GM10847 (cell line): ENCODE measurements around the gene NSMCE3.

Source experiments
- POLR2A ChIP-seq: IDR thresholded peaks from 2 replicates; pipeline ENCODE4 v1.6.1; 2011; ENCODE audit not compliant: insufficient read length; ENCODE audit errors: extremely low read depth

Gene NSMCE3

DNA sequence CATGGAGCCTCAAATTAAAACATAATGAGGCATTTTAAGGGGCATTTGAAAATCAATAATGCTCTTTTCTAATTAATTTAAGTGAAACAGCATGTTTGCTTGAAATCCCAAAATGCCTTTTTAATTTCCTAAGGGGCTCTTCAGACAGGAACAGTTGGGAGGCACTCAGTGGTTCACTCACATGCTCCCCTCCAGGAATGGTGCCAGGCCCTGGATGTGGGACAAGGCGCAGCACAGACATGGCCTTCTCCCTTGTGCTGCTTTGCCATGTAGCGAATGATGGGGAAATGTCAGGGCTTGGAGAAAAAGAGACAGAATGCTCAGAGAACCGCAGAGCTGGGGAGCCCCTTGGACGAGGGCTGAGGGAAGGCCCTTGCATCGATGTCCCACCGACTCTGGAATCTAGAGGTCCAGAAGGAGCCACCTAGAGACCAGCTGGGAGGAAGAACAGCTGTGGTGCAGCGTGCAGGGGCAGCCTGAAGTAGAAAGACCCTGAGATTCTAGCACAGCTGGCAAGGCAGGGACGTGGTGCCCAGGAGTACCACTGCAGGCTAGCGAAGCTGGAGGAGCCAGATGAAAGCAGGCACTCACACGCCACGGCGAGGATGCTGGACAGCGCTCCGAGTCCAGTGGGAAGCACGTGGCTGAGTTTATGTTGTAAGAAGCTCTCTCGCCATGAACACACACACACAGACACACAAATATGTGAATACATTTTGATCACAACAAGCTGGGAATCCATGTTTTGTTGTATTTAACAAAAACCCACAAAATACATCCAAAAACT is 27.0 kb downstream of the NSMCE3 start:
- TF ChIP-seq POLR2A, result no peak

DNA sequence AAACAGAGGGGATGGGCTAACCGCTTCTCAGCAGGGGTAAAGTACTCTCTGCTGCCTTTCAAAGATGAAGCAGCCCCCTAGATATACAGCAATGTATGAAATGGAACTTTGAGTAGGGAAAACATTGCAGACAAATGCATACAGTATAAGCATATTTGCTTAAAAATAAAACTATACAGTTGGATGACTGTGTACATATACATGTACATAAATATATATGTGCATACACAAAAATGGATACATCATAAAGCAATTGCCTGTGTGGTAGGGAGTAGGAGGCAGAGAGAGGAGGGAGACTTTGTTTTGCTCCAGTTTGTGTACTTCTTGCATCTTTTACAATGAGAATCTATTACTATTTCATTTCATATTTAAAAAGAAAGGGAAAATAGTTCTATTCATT is 28.4 kb downstream of the NSMCE3 start:
- no peak for TF ChIP-seq POLR2A

DNA sequence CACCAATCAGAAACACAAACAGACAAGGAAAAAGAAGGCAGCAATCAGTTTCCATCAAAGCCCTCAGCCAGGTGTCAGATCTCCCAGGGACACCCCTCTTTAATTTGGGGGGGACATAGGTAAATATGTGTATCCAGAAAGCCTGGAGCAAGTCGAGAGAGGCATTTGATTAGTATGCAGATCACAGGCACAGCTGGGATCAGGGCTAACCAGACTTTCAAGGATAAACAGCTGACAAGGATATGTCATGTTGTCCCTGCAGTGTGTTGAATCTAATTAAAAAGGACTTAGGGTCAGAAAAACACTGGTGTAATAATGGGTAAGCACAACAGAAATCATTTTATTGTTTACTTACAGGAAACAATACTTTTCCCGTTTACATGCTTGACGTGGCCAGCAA is 30.2 kb downstream of the NSMCE3 start:
- TF ChIP-seq POLR2A, result no peak

DNA sequence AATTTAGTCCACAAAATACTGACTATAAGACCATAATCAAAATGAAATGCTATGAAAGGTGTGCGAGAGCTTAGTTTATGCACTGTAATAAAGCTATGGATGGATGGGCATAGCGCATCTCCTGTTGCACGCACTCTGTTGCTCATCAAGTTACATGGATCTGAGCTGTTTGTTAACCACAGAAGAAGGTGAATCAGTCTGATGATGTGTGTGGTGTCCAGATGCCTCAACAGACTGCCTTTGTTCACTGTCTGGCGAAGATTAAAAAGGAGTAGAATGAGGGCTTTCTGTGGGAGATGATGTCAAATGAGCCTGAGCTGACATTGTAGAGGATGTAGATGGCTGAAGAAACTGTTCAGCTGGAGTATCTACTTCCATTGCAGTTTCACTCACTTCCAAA is 36.1 kb downstream of the NSMCE3 start:
- no peak for TF ChIP-seq POLR2A

DNA sequence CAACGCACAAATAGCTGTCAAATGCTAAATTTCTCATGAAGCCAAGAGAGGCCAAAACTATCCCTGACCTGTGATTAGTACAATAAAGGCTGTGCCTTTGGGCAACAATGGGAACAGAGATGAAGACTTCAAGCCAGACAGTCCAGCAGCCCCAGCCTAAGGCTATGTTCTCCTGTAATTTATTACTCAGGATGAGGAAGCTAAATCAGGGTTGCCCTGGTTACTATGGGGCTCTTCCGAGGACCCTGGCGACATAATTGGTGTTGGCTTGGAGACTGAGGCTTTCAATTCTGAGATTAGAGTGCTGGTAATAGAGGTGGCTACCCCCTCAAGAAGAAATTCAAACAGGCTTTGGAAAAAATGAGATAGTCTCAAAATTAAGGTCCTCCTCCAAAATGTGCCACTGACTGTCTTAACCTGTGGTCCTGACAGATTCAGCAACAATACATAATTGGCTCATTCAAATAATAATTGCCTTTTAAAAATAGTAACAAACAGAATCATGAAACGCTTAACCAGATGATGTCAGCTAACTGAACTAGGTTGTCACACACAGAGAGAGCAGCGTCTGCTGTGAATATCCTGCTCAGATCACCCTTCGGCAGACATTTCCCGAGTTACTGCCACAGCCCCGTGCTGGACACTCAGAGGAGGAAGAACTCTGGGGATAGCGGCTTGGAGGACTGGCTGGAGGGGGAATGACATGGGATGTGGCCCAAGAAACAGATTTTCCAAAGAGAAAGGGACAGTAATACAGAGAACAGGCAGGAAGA is 43.0 kb downstream of the NSMCE3 start:
- TF ChIP-seq POLR2A, result no peak

DNA sequence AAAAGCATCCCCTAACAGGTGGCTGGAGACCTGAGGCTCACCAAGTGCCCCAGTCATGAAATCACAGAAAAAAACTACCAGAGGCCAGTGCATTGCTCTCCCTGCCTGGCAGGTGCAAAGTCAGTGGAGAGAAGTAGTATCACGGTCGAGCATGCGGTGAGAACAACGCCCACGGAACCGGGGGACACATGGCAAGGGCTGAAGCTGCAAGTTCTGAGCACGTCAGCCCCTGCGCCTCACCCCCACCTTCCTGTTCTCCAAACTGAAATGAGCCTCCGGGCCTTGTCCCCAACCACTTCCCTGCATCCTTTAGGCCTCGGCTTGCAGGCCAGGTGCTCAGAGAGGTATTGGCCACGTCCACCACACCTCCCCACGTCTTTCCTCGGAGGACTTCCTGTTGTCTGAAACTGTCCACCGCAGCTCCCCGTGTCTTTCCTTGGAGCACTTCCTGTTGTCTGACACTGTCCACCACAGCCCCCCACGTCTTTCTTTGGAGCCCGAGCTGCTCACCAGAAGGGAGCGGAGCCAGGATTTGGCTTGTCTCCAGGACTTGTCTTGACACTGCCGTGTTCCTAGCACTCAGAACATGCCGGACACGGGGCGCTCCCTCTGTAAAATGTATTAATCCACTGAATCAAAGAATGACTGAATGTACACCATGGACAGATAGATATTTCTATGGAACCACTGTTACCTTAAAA is 43.9 kb downstream of the NSMCE3 start:
- TF ChIP-seq POLR2A, result no peak

DNA sequence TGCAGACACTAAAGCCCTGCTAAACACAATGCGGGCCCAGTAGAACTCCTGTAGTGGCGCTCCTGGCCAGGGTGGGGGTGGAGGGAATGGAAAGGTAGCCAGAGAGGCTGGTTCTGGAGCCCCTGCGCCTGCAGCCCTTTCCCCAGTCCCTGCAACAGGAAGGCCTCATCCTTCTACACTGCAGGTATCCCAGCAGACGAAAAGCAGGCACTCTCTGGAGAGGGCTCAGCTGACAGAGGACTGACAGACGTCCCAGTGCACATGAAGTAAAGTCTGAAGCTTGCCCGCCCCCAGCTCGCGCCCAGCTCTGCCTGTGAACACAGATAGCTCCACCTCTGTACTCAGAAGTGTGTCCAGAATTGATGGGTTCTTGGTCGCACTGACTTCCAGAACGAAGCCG is 46.0 kb downstream of the NSMCE3 start:
- no peak for TF ChIP-seq POLR2A

DNA sequence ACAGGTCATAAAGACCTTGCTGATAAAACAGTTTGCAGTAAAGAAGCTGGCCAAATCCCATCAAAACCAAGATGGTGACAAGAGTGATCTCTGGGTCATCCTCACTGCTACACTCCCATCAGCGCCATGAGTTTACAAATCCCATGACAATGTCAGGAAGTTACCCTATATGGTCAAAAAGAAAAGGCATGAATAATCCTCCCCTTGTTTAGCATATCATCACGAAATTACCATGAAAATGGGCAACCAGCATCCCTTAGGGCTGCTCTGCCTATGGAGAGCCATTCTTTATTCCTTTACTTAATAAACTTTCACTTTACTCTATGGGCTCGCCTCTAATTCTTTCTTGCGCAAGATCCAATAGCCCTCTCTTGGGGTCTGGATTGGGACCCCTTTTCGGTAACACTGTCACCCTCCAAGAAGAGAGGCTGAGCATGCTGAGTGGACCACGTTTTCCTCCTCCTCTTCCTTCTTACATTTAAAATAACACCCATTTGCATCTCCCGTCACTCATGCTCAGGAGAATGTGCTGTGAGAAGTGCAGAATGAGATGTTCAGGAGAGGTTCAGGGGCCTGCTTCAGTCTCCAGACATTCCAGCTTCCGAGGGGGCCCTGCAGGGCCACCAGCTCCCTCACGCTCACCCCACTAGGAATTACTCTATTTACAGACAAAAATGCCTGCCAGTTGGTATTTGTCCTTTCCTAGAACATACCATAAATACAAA is 47.3 kb downstream of the NSMCE3 start:
- TF ChIP-seq POLR2A, result no peak

DNA sequence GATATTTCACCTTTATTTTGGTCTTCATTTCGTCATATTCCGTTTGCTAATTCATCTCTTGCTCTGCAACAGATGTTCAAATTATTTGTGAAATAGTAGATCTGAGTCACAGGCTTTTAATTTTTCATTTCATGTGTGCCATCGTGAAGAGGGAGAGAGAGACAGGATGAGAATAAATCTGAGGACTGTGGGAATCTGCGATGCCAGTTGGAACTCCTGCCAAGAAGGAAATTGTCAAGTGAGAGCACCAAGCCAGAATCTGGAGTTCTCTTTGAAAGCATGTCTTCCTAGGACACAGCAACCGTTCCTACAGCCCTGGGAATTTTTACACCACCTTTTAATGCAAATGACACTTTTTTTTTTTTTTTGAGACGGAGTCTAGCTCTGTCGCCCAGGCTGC is 48.8 kb downstream of the NSMCE3 start:
- TF ChIP-seq POLR2A, result no peak

DNA sequence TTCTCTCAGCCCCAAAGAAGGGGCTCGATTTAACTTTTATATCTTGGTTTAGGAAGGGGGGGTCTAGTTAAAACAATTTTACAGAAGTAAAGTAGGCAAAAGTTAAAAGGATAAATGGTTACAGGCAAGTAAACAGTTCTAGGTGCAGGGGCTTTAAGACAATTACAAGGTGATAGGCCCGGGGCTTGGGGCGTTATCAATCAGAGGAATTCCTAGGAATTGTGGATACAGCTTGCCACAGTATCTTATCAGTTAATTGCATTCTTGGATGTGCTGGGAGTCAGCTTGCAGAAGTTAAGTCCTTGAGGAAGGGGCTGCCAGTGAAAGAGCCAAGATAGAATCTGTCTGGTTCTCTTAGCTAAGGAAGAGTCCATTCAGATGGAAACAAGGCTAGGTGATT is 52.7 kb downstream of the NSMCE3 start:
- TF ChIP-seq POLR2A, result no peak
